Measurements from ENCODE around the gene CLCN4. TPM values are rescaled to one million over a fixed set of nuclear protein-coding genes. Genes with fewer than 3 reads are reported as not detected.

The CLCN4 gene
- total and polyA plus RNA-seq, 8 donors = 4.4 to 11.8 (median 5.9) TPM

- Histone ChIP-seq H3K36me3 (no peaks in the 10 kb centered on the region), H3K27me3 (peaks cover 3 to 10% of the 10 kb centered on the region in 2 donors), H3K4me1 (peaks cover 0 to 8% of the 10 kb centered on the region in 2 donors), H3K9me3 (no peaks in the 10 kb centered on the region), H3K27ac (peak overlapping the region; percentile 64 to 72), H3K4me3 (peak overlapping the region; percentile 17 to 29)
- DNase-seq = no peak
- no peak for ATAC-seq
- TF ChIP-seq, protein P1, sequence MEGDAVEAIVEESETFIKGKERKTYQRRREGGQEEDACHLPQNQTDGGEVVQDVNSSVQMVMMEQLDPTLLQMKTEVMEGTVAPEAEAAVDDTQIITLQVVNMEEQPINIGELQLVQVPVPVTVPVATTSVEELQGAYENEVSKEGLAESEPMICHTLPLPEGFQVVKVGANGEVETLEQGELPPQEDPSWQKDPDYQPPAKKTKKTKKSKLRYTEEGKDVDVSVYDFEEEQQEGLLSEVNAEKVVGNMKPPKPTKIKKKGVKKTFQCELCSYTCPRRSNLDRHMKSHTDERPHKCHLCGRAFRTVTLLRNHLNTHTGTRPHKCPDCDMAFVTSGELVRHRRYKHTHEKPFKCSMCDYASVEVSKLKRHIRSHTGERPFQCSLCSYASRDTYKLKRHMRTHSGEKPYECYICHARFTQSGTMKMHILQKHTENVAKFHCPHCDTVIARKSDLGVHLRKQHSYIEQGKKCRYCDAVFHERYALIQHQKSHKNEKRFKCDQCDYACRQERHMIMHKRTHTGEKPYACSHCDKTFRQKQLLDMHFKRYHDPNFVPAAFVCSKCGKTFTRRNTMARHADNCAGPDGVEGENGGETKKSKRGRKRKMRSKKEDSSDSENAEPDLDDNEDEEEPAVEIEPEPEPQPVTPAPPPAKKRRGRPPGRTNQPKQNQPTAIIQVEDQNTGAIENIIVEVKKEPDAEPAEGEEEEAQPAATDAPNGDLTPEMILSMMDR (IDR thresholded peaks at IDR 0.05) = no peak
- intact Hi-C loops (cut with DNase I) = no loop called here
Measured at GRCh38 chrX:10157032-10157341, 212 bp downstream of the CLCN4 start.

- intact Hi-C loops (cut with DNase I) = no loop called here
- H3K4me1 ChIP-seq = peaks cover 0 to 8% of the 10 kb centered on the region in 2 donors
- H3K27me3 ChIP-seq = peaks cover 3 to 10% of the 10 kb centered on the region in 2 donors
- TF ChIP-seq, protein P1 (IDR thresholded peaks at IDR 0.05) = no peak
- H3K4me3 ChIP-seq = peak overlapping the region; percentile 17 to 29
- no peaks in the 10 kb centered on the region for H3K9me3 ChIP-seq
- H3K36me3 ChIP-seq = no peaks in the 10 kb centered on the region
- DNase-seq (no peak), ATAC-seq (peak; percentile 14)
- H3K27ac ChIP-seq = peak overlapping the region; percentile 64 to 72
Measured at GRCh38 chrX:10157543-10157942, 768 bp downstream of the CLCN4 start.

DNA sequence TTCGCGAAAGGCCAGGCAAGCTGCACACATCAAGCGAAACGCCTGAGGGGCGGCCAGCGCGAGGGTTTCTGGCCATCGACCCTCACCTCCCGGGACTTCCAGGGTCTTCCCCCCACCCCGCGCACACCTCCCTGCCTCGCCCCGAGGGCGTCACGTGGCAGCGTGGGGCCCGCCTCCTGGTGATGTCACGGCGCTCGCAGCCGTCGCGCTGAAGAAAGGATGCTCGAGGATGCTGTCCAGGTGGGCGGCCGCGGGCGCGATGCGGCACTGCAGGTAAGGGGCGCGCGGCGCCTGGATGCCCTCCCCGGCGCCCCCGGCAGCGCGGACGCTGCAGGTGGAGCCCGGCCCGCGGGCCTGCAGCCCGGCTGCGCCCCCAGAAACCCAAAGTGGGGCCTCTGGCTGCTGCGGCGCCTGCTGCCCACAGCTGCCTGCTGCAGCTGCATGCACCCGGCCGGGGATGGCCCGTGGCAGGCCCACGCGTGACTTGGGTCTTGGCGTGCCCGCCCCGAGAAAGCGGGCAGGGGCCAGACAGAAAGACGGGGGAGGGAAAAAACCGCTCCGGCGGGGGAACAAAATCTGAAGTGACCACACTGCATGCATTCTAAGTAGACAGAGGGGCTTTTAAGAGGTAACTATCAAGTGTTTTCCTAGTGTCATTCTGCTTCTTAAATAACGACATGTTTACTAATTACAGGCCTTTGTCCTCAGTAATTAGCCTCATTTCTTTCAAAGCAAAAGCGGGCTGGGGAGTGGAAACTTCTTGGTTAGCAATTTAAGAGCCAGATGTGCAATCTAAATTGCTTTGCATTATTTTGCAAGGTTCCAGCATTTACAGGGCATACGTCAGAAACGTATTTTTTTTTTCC, 1.7 kb downstream of the CLCN4 start:
- Histone ChIP-seq H3K9me3 (no peaks in the 10 kb centered on the region), H3K4me3 (peak overlapping the region; percentile 2 to 19), H3K36me3 (no peaks in the 10 kb centered on the region), H3K27ac (no peak overlapping the region), H3K4me1 (peaks cover 0 to 8% of the 10 kb centered on the region in 2 donors), H3K27me3 (peaks cover 3 to 10% of the 10 kb centered on the region in 2 donors)
- DNase-seq = peak in 1 of 4 donors; percentile 82
- TF ChIP-seq, protein P1 (IDR thresholded peaks at IDR 0.05) = no peak
- intact Hi-C loops (cut with DNase I) = no loop called here
- peak; percentile 55 for ATAC-seq

- peaks cover 3 to 10% of the 10 kb centered on the region in 2 donors for H3K27me3 ChIP-seq
- TF ChIP-seq, protein P1 (IDR thresholded peaks at IDR 0.05) = no peak
- H3K36me3 ChIP-seq = no peaks in the 10 kb centered on the region
- intact Hi-C loops (cut with DNase I) = no loop called here
- no peak for ATAC-seq
- peaks cover 0 to 8% of the 10 kb centered on the region in 2 donors for H3K4me1 ChIP-seq
- H3K9me3 ChIP-seq = no peaks in the 10 kb centered on the region
- no peak for DNase-seq
- H3K4me3 ChIP-seq = no peak overlapping the region
- H3K27ac ChIP-seq = no peak overlapping the region
Measured at GRCh38 chrX:10159145-10159468, 2.3 kb downstream of the CLCN4 start.

- ATAC-seq (no peak), DNase-seq (no peak)
- intact Hi-C loops (cut with DNase I) = no loop called here
- Histone ChIP-seq H3K4me1 (peaks cover 0 to 13% of the 10 kb centered on the region in 2 donors), H3K27ac (no peak overlapping the region), H3K27me3 (peaks cover 3 to 10% of the 10 kb centered on the region in 2 donors), H3K9me3 (no peaks in the 10 kb centered on the region), H3K36me3 (no peaks in the 10 kb centered on the region), H3K4me3 (no peak overlapping the region)
- TF ChIP-seq, protein P1 (IDR thresholded peaks at IDR 0.05) = no peak
Measured at GRCh38 chrX:10160211-10160610, 3.4 kb downstream of the CLCN4 start.

All from left lung (tissue), 10 donors.